Heart left ventricle (tissue), 16 donors: ENCODE results near the gene FBXW5. TPM values are rescaled to one million over a fixed set of nuclear protein-coding genes. Genes with fewer than 3 reads are reported as not detected.

Source experiments
- ATAC-seq, 4 donors: fragments of 200-7000 bp; cut with Tn5 transposase; one replicate each; pipeline ENCODE4 v1.9.1; 2020 to 2022; ENCODE audit warnings: moderate library complexity in 4 of 4, mild to moderate bottlenecking in 3 of 4, moderate number of reproducible peaks in 1 of 4
- DNase-seq, 5 donors: peaks; one replicate each; pipeline ENCODE4 v3.0.0-alpha.2; 2020
- H3K27ac ChIP-seq, 12 donors: fragments of 200-600 bp; sonication (generic) in 4 of 12; one replicate each; pipeline versions ENCODE4 v1.5.0 to v1.8.0; 2016 to 2022; ENCODE audit warnings: mild to moderate bottlenecking in 2 of 12
- H3K27me3 ChIP-seq, 9 donors: fragments of 200-600 bp; sonication (generic) in 2 of 9; one replicate each; pipeline versions ENCODE4 v1.5.1 to v1.8.0; 2016 to 2022; ENCODE audit warnings: mild to moderate bottlenecking in 3 of 9
- H3K36me3 ChIP-seq, 9 donors: fragments of 200-600 bp; sonication (generic) in 2 of 9; one replicate each; pipeline versions ENCODE4 v1.5.0 to v1.8.0; 2018 to 2022; ENCODE audit warnings: mild to moderate bottlenecking in 2 of 9
- H3K4me1 ChIP-seq, 12 donors: fragments of 200-600 bp; sonication (generic) in 4 of 12; one replicate each; pipeline versions ENCODE4 v1.5.0 to v1.8.0; 2016 to 2022; ENCODE audit warnings: mild to moderate bottlenecking in 3 of 12
- H3K4me3 ChIP-seq, 12 donors: fragments of 200-600 bp; sonication (generic) in 4 of 12; one replicate each; pipeline versions ENCODE4 v1.5.0 to v1.8.0; 2017 to 2022; ENCODE audit warnings: mild to moderate bottlenecking in 9 of 12, moderate library complexity in 4 of 12
- H3K9me3 ChIP-seq, 12 donors: fragments of 200-600 bp; sonication (generic) in 4 of 12; one replicate each; pipeline versions ENCODE4 v1.5.0 to v1.8.0; 2016 to 2022; ENCODE audit warnings: mild to moderate bottlenecking in 1 of 12
- POLR2A ChIP-seq, 2 donors: fragments of 450-650 bp; IDR thresholded peaks; one replicate each; pipeline ENCODE4 v1.6.1; 2017; ENCODE audit warnings: antibody characterized with exemption in 2 of 2, mild to moderate bottlenecking in 2 of 2, moderate library complexity in 2 of 2
- WGBS, 4 donors: extraction: QIAGEN DNeasy Blood & Tissue Kit in 2 of 4; methylation state at CpG; one replicate each; pipeline versions ENCODE4 v1.1.5 to v1.1.7; 2013 to 2018; 5-methylcytosine and 5-hydroxymethylcytosine counted together
- intact Hi-C, 10 donors: fragments of 100-400 bp; cut with DNase I; formaldehyde crosslinking; loops; one replicate each; pipeline versions ENCODE4 v1.11.1 to v1.14.2; 2022
- polyA plus RNA-seq, 2 donors: library from polyadenylated mRNA; stranded (reverse); fragments of 200-250 nt; gene quantifications; one replicate each; pipeline ENCODE4 v1.2.3, GENCODE V29; 2013
- total RNA-seq, 9 donors: library from RNA; depleted of rRNA in 2 of 9; stranded (reverse); fragments of >200 nt in 2 of 9; fragmentation: NEBNext Ultra II Directional in 3 of 9; extraction: Animal tissue kit (Norgen Biotek cat#: 25700) in 3 of 9; gene quantifications; one replicate each; pipeline versions ENCODE4 v1.1.0 to v1.2.4, GENCODE V29; 2016 to 2023
- TF ChIP-seq, protein P1 (sequence below), 12 donors: fragments of 200-600 bp; sonication (generic) in 4 of 12; IDR thresholded peaks; one replicate each; pipeline versions ENCODE4 v1.5.0 to v1.8.0; 2018 to 2022; ENCODE audit warnings: antibody characterized with exemption in 12 of 12, mild to moderate bottlenecking in 5 of 12
- donor health status: ischemic (EF 13 %, LVEDD 7.1; RV severe dilation, severe dysfunction).
- donor health status: healthy with polysubstance abuse.
- donor health status: DM: no; HTN: yes; CAD: no.
- donor health status: DM: no; HTN: no; CAD: no.
- donor health status: ischemic (EF 25% LVEDD 6.9; RV normal size, moderate dysfunction).
- donor health status: ischemic (EF 25% LVEDD 5.7; RV mildly dilated, moderate dysfunction).
- donor health status: healthy.
- donor health status: DM: yes; HTN: yes; CAD: no.
- donor health status: ischemic (EF 35%, LVEDD 5.7; RV mildly dilated, moderate dysfunction).
- donor health status: nonischemic (EF 11% LVEDD 7.7; RV severe dilation, severe dysfunction).
- donor health status: DM: yes; HTN: yes; CAD: no.
- donor health status: PGD.
- donor health status: ischemic (EF 29% LVEDD 5.4; RV normal size, mild dysfunction).
- donor health status: nonischemic (EF 23%, LVEDD 6.1; RV moderate dilation, normal function).

FBXW5 gene
- total and polyA plus RNA-seq, 11 donors = 110 to 388 (median 148) TPM

DNA sequence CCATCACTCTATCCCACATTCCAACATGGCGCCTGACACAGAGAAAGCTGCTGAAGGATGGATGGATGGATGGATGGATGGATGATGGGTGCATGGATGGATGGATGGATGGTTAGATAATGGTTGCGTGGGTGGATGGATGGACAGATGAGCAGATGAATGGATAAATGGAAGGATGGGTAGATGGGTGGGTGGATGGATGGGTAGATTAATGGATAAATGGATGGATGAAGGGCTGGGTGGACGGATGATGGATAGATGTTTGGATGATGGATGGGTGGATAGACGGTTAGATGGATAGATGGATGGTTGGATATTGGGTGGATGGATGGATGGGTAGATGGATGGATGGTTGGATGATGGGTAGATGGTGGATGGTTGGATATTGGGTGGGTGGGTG is 12.1 kb upstream of the FBXW5 start:
- WGBS, 4 donors = 91 to 99% (median 97%) methylated on average over 4 of the region's 4 CpGs
- Histone ChIP-seq H3K27me3 (no peaks in the 10 kb centered on the region), H3K4me1 (peaks cover 0 to 23% (median 9%) of the 10 kb centered on the region in 12 donors), H3K9me3 (no peaks in the 10 kb centered on the region), H3K4me3 (no peak overlapping the region), H3K36me3 (no peaks in the 10 kb centered on the region), H3K27ac (no peak overlapping the region)
- ATAC-seq = no peak
- DNase-seq = no peak
- TF ChIP-seq POLR2A (IDR thresholded peaks at IDR 0.05) = no peak
- TF ChIP-seq, protein P1, sequence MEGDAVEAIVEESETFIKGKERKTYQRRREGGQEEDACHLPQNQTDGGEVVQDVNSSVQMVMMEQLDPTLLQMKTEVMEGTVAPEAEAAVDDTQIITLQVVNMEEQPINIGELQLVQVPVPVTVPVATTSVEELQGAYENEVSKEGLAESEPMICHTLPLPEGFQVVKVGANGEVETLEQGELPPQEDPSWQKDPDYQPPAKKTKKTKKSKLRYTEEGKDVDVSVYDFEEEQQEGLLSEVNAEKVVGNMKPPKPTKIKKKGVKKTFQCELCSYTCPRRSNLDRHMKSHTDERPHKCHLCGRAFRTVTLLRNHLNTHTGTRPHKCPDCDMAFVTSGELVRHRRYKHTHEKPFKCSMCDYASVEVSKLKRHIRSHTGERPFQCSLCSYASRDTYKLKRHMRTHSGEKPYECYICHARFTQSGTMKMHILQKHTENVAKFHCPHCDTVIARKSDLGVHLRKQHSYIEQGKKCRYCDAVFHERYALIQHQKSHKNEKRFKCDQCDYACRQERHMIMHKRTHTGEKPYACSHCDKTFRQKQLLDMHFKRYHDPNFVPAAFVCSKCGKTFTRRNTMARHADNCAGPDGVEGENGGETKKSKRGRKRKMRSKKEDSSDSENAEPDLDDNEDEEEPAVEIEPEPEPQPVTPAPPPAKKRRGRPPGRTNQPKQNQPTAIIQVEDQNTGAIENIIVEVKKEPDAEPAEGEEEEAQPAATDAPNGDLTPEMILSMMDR (IDR thresholded peaks at IDR 0.05) = no peak
- intact Hi-C loops = loop anchor here in 1 of 10 donors (1.0 kb wide), 1 partner anchor 16 kb away; no protein-coding TSS in a partner anchor

DNA sequence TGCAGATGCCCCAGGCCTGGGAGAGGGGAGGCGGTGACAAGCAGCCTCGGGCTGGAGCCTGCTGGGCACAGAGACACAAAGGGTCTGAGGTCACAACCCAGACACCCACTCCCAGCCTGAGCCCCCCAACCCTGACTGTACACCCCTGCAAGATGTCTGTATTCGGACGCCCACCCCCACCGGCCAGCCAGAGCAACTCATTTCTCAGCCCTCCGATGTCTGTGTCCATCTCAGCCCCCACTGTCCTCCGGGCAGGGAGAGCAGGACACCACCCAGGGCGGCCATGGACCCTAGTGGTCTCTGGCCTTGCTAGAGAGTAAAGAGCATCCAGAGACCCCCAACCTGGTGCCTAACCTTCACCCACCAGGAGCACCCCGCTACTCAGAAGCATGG is 11.4 kb upstream of the FBXW5 start:
- TF ChIP-seq, protein P1 (IDR thresholded peaks at IDR 0.05) = no peak
- no peak for TF ChIP-seq POLR2A (IDR thresholded peaks at IDR 0.05)
- ATAC-seq (no peak), DNase-seq (peak in 2 of 5 donors; percentile 25 to 58)
- WGBS, 4 donors = 93 to 95% (median 94%) methylated on average over 5 to 9 of the region's 9 CpGs
- H3K4me3 ChIP-seq = no peak overlapping the region
- no peaks in the 10 kb centered on the region for H3K9me3 ChIP-seq
- no peaks in the 10 kb centered on the region for H3K27me3 ChIP-seq
- H3K4me1 ChIP-seq = peaks cover 0 to 20% (median 3%) of the 10 kb centered on the region in 12 donors
- no peak overlapping the region for H3K27ac ChIP-seq
- intact Hi-C loops = loop anchor here in 1 of 10 donors (1.0 kb wide), 1 partner anchor 16 kb away; no protein-coding TSS in a partner anchor
- H3K36me3 ChIP-seq = no peaks in the 10 kb centered on the region

- DNase-seq (peak in 1 of 5 donors; percentile 41), ATAC-seq (no peak)
- WGBS, 4 donors = 76 to 92% (median 87%) methylated on average over 6 to 14 of the region's 14 CpGs
- Histone ChIP-seq H3K4me3 (no peak overlapping the region), H3K36me3 (no peaks in the 10 kb centered on the region), H3K9me3 (no peaks in the 10 kb centered on the region), H3K27me3 (no peaks in the 10 kb centered on the region), H3K4me1 (peaks cover 0 to 23% (median 5%) of the 10 kb centered on the region in 12 donors), H3K27ac (no peak overlapping the region)
- intact Hi-C loops = no loop called here
- TF ChIP-seq POLR2A (IDR thresholded peaks at IDR 0.05) = no peak
- TF ChIP-seq, protein P1 (IDR thresholded peaks at IDR 0.05) = no peak
Measured at GRCh38 chr9:136955202-136955942, 10.8 kb upstream of the FBXW5 start.

DNA sequence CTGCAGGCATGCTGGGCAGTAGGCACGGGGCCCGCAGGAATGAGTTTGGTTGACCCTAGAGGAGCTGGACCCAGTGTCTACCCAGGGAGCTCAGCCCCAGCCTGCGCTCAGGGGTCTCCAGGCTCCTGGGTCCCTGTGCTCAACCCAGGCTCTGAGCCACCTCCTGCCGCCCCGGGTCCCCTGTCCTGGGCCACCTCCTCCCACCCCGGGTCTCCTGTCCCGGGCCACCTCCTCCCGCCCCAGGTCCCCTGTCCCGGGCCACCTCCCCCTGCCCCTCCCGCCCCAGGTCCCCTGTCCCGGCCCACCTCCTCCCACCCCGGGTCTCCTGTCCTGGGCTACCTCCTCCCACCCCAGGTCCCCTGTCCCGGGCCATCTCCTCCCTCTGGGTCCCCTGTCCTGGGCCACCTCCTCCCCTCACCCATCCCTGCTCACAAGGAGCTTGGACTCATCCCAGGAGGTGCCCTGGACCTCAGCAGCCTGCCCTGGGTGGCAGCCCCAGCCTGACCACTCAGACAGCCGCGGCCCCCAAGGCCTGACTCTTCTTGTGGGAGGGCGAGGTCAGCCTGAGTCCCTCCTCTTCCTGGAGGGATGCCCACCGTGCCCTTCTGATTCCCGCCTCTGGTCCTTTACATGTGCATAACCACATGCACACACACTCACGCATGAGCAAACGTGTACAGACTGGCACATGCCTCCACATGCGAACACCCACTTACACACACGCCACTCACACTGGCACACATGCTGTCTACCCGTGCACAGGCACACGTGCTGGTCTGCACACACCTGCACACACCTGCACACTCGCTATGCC is 9.9 kb upstream of the FBXW5 start:
- no peak for ATAC-seq
- TF ChIP-seq, protein P1 (IDR thresholded peaks at IDR 0.05) = no peak
- TF ChIP-seq POLR2A (IDR thresholded peaks at IDR 0.05) = no peak
- Histone ChIP-seq H3K4me3 (no peak overlapping the region), H3K36me3 (no peaks in the 10 kb centered on the region), H3K4me1 (peaks cover 0 to 30% (median 9%) of the 10 kb centered on the region in 12 donors), H3K9me3 (no peaks in the 10 kb centered on the region), H3K27ac (no peak overlapping the region), H3K27me3 (no peaks in the 10 kb centered on the region)
- peak in 1 of 5 donors; percentile 51 for DNase-seq
- intact Hi-C loops = loop anchor here in 1 of 10 donors (5.0 kb wide), 1 partner anchor 38 kb away; the partner anchor contains the start of gene PAXX
- 86 to 90% (median 88%) methylated on average over 21 to 25 of the region's 25 CpGs for WGBS, 4 donors
